ENCODE results near the gene SLC30A7.

SLC30A7 gene

DNA sequence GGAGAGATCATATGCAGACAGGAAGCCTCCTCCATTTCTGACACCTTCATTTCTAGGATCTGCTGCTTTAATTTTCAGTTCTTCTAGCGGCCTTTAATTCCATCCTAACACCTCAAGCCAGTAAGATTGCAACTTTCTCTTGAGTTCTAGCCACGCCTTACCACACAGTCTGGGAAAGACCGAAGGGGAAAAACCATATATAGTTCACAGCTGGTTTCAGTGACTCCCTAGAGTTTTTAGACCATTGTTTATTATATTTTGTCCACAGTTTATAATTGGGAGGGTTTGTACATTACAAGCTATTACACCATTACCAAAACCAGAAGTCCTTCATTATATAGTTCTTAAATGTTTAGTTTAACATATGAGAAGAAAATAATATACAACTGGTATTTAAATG lies 92.2 kb downstream of the SLC30A7 start:
- no peak for DNase-seq

DNA sequence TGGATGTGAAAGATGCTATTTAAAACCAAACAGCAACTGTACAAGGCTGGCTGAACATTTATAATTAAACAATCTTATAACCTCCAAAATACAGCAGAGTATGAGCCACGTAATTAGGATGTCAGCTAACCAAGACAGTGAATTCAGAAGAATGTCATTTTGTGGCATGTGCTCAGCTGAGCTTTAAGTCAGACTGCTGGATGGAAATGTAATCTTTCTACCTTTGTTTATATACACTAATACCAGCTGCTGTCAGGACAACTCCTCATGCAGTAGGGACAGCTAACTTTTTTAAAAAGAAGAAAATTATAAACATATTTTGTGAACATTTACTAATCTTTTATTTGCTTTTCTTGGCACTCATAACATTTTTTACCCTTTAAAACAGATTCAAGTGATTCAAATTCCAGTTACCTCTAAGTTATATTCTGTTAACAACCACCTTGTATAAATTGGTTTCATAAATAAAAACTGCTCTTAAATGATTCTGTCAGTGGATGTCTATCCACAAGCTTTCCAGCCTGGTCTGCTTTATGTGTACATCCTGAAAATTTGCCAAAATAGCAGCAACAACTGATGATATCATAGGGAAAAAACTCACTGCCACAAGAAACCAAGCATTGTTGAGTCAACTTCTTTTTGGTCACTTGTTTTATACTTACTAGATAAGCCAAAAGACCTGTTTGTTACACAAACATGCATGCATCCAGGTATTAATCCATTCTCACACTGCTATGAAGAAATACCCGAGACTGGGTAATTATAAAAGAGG lies 93.6 kb downstream of the SLC30A7 start:
- no peak for DNase-seq

DNA sequence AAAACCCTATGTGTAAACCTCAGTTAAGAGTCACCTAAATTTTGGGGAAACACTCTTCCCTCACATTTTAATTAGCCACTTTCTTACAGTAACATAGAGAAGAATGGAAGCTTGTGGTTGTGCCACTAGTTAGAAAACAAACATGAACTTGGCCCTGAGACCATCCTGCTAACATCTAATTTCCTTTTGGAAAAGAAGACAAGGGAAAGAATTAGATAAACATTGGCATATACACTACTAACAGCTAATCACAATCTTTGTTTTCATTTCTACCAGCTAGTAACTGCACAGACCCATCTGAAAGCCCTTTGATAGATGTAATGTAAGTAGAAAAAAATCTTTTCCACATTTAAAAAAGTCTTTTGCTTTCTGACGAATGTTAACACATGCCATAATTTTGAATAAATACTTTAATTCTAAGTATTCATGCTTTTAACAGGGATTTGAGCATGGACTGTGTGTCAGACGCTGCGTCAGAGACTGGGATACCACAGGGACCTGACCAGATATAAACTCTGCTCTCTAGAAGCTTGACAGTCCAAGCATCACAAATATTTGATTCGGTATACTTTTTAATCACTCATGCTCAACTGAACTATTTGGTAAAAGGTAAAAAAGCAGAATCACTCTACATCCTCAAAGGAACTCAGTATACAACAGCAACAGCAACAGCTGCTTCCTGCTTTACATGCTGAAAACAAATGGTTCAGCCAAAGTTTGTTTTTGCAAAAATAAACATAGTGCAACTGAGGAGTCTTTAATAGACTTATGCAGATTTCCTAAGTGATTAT lies 99.5 kb downstream of the SLC30A7 start:
- no peak for DNase-seq

DNA sequence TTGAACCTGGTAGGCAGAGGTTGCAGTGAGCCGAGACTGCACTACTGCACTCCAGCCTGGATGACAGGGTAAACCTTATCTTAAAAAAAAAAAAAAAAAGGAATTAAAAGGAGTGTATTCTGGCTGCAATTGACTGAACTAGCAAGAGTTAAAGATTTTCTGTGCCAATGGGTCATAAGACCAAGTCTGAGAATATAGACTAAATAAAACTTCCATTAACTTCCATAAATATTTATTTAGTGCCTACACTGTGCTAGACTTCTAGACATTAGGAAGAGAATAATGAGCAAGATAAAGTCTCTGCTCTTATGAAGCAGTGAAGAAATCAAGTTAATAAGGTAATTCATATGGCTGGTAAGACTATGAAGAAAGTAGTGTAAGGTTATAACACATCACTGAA lies 102.5 kb downstream of the SLC30A7 start:
- no peak for DNase-seq

- no peak for DNase-seq
These were observed 104.4 kb downstream of the SLC30A7 start for GRCh38 chr1:101000131-101000873.

- no peak for DNase-seq
These were observed 106.7 kb downstream of the SLC30A7 start for GRCh38 chr1:101002551-101002950.

DNA sequence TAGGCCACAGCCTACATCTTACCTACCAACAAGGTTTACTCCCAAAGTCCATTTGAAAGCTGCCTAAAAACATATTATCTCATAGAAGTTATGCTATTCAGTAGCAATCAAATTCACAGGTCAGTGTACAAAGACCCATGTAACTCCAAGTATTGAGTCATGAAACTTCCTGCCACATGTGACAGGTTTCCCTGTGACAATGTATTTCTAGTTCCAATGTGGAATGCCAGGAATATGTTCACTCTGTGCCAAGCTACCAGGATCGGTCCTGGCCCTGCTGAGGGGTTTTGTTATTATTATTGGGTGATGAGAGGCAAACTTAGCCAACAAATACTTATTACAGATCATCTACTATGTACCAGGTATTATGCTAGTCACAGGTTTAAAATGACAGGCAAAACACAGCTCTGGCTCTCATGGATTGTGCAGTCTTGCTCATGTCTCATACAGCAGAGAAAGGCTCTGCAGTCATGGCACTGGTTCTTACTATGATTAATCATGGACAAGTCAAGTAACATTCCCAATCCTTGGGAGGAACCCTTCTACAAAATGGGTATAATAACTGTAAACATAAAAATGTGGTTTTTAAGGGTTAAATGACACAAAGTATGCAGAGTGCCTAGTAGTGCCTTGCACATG lies 107.2 kb downstream of the SLC30A7 start:
- DNase-seq: no peak

DNA sequence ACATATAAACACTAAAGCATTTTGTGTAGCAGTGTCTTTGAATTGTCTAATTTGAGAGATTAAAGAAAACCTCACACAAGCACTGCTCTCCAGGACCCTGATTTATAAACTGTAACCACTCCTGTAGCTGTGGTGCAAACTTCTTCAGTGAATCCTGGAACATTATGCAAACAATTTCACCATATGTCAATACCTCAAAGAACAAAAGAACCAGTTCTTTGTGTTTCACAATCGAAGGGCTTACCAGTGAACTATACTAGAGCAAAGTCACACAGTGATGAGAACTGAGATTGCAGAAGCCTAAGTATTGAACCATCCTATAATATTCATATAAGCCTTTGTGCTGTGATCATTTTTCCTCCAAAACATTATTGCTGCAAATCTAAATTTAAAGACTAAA lies 108.2 kb downstream of the SLC30A7 start:
- DNase-seq: no peak

GRCh38 chr1:101004670-101005069 lies 108.8 kb downstream of the SLC30A7 start:
- no peak for DNase-seq

DNA sequence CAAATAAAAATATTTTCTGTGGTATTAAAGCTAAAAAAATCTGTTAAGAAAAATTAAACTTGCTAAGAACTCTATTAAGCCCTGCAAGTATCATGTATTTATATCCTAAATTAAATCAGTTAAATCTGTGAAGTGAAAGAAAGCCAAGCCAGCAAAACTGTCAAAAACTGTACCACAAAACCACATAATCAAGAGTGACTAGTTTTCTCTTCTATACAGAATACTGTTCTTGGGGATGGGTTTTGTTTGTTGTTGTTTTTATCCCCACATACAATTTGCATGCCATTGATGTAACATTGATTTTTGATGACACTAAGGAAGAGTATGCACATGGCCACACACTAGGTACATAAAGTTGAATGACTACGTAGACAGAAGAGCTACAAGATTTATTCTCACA lies 109.3 kb downstream of the SLC30A7 start:
- DNase-seq: no peak

DNA sequence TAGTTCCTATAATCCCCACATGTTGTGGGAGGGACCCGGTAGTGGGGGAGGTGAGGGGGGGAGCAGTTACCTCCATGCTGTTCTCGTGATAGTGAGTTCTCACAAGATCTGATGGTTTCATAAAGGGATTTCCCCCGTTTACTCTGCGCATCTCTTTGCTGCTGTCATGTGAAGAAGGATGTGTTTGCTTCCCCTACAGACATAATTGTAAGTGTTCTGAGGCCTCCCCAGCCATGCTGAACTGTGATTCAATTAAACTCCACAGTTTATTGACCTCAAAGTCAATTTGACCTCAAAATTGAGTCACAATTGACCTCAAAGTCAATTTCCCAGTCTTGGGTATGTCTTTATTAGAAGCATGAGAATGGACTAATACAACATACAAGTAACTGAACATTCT lies 110.0 kb downstream of the SLC30A7 start:
- DNase-seq: no peak

DNA sequence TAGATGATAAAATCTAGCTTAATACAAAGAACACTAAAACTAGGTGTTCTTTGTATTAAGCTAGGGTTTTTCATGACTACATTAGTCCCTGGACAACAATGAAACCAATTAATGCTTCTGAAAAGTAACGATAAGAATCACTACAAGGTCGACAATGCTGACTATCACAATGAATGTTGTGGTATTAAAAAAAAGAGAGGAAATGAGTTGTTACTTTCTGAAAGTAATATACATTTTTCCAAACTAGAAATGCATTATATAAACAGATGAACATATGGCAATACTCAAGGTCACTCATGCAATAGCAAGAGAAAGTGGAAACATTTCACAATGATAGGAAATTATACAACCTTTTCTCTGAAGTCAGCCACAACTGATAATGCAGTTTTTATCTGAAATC lies 110.7 kb downstream of the SLC30A7 start:
- no peak for DNase-seq

DNA sequence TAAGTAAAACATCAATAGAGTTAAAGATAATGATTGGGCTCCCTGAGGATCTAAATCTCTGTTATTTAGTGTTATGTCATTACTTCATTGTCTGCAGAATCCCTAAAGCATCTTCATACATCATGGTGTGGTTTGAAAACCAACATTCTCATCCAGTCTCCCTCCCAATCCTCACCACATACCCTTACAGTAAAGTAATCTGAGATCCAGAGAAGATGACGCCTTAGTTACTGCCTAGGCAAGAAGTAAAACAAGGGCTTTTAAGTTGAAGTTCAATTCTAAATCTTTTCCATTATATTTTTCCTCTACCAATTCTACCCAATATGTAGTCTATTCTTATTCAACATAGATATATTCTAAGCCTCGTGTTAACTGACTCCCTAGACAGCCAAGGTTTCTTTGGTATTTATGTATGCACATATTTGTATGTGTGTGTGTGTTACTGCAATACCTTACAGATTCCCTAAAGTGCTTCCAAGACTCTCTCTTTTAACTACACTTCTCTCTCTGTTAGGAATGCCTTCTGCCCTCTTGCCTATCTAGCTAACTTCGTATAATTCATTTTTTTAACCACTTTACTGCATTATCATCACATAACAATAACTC lies 112.4 kb downstream of the SLC30A7 start:
- no peak for DNase-seq

GRCh38 chr1:101013776-101014175 lies 117.9 kb downstream of the SLC30A7 start:
- DNase-seq: no peak

DNA sequence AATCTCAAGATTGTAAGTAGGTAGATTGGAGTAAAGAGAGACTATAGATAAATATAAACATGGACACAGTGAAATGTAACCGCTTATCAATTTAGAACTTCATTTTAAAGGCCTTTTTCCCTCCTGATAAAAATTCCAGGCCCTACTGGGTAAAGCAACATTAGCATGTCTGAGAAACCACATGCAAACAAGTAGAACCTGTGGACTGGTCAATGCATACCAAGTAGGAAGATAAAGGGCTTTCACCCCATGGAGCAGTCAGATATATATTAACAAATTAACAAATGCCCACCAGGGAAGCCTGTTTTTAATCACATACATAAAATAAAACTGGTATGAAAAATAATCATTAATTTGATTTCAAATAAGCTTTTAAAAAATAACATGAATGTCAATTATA lies 121.6 kb downstream of the SLC30A7 start:
- DNase-seq: no peak

DNA sequence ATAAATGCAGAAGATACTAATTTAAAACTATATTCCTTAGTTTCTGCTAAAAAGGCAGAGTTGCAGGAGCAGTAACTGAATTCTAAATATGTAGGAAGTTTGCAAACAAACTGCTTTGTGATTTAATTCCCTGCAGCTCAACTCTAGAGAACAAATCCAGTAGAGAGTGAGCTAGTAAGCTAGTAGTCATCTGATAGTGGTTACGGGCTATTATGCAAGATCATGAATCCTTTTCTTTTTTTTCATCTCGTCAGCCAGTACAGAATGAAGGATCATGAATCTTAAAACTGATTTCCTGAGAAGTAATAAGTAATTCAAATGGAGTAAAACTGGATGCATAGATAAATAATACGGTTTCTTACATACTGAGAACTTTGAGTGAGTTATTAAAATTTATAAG lies 126.4 kb downstream of the SLC30A7 start:
- no peak for DNase-seq

GRCh38 chr1:101025283-101025656 lies 129.4 kb downstream of the SLC30A7 start:
- no peak for DNase-seq

DNA sequence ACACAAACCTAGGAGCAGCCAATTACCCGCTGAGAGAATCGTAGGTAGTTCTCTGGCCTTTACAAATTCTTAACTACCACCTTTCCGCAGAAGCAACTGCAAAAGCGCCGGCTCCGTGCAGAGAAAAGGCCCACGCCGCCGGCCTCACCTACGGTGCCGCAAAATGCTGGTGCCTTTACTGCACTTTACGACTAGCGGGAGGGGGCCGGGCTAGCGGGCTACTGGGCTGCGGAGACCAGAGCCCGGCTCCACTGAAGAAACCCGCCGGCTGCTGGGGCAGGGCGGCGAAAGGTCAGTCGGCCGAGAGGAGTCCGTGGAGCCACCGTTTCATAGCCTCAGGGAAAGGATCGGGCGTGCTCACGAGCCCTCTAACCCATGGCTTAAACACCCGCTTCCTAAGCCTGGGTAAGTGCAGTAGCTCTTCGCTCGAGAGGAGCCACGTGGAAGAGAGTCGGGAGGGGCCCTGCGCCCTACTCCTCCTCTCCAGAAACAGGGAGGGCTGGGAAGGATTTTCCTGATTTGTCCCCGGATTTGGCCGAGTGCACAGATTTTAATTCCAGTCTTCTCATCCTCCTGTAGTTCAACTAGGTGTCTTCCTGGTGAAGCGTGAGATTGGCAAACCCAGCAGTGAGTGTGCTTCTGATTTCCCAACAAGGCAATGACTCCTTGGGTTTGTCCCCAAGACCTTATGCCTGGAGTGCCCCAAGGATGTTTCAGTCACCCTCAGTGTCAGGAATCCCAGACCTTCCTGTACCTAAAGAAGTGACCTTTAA lies 130.0 kb downstream of the SLC30A7 start, which contains the start of gene DPH5:
DPH5 (minus strand) TSS at position 128 of the 773 bp plus-strand sequence. CDS start 341 bp downstream, outside the sequence.
- peak; percentile 82 for DNase-seq

DNA sequence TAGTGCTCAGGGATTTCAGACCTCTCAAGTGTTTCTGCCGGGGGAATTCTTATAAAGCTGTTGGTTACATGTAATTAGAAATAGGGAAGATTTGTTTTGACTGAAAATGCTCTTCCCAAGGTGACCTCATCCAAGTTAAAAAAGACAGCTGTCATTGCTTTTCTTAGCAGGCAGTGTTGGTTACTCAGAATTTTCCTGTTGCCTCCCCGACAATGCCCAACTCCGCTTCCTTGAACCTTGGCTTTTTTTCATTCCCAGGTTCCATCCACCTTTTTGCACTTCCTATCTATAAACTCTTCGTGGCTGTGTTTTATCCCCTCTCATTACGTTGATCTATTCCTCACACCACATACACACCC lies 130.5 kb downstream of the SLC30A7 start:
- DNase-seq: no peak

DNA sequence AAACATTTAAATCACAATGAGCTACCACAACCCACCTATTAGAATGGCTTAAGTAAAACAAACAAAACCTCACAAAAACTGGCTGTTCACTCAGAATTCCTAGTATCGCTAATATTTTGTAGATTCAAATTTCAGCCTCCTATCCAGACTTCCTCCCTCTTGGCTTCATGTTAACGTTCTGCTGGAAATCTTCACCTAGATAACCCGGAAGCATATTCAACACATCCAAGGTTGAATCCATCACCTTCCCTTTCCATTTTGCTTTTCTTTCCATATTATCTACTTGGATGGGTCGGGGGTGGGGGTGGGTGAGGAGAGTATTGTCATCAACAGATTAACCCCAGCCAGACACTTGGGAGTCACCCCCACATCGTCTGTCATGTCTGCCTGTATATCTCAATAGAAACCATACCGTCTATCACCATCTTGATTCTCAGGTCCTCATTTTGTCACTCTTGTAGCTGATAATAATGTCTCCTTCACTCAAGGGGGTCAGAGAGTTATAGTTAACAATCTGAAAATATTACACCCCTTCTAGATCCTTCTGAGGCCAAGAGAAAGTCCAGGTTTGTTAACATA lies 131.4 kb downstream of the SLC30A7 start:
- no peak for DNase-seq

DNA sequence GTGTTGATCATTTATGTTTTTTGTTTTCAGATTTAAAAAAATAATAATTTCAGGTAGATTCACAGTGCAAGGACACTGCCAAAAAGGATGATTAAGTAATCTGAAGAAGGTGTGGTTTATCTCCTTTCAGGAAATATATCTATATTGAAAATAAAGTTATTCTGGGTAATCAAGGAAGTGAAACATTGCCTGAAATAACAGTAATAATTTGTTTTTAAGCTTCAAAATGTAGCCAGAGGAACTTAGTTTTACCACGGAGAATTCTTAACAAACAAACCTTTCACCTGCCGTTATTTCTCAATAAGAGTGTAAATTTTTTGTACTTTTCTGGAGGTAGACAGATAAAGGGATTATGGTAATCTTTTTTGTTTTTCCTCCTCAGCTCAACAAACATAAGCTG lies 132.6 kb downstream of the SLC30A7 start:
- DNase-seq: no peak

GRCh38 chr1:101029184-101029583 lies 133.3 kb downstream of the SLC30A7 start:
- no peak for DNase-seq
